CD8-positive, alpha-beta memory T cell (primary cell): ENCODE data around the gene MINPP1. TPM values are rescaled to one million over a fixed set of nuclear protein-coding genes. Genes with fewer than 3 reads are reported as not detected.
A peak's percentile ranks its signal among the peaks of the same experiment; 100 is the strongest.

ENCODE experiments used
- CTCF ChIA-PET: fragments of 350-600 bp; sonication (Branson Sonifier 250); formaldehyde crosslinking; loops from one replicate; lab custom pipeline; 2021; ENCODE audit warnings: antibody characterized with exemption; lab: Charles Lee
- POLR2A ChIA-PET: fragments of 350-600 bp; sonication (Branson Sonifier 250); formaldehyde crosslinking; loops from one replicate; lab custom pipeline; 2021; ENCODE audit warnings: antibody characterized with exemption; lab: Charles Lee
- DNase-seq, 5 donors: peaks; one replicate each; pipeline versions ENCODE4 v3.0.0 to v3.0.0-alpha.2; 2020 to 2022; ENCODE audit warnings: mixed read lengths in 1 of 5
- H3K27ac ChIP-seq: one replicate; pipeline ENCODE4 v1.7.0; 2013; ENCODE audit warnings: low read depth, mild to moderate bottlenecking, low read length, moderate library complexity
- H3K27me3 ChIP-seq: 2 replicates; pipeline ENCODE4 v1.7.0; 2013; ENCODE audit warnings: low read length, mild to moderate bottlenecking; ENCODE audit not compliant: insufficient read depth, poor library complexity, severe bottlenecking
- H3K36me3 ChIP-seq: 2 replicates; pipeline ENCODE4 v1.7.0; 2013; ENCODE audit warnings: mild to moderate bottlenecking, low read length, moderate library complexity; ENCODE audit not compliant: insufficient read depth
- H3K4me1 ChIP-seq: 2 replicates; pipeline ENCODE4 v1.7.0; 2013; ENCODE audit warnings: mild to moderate bottlenecking, low read length, moderate library complexity; ENCODE audit not compliant: insufficient read depth
- H3K4me3 ChIP-seq: 2 replicates; pipeline ENCODE4 v1.7.0; 2013; ENCODE audit warnings: mild to moderate bottlenecking, low read length
- H3K9me3 ChIP-seq: 2 replicates; pipeline ENCODE4 v1.7.0; 2013; ENCODE audit warnings: mild to moderate bottlenecking, low read length
- H3K27ac Mint-ChIP-seq, 8 donors: one replicate each; pipeline ENCODE4 v1.8.0; 2020 to 2021; ENCODE audit warnings: mixed read lengths in 8 of 8, mild to moderate bottlenecking in 6 of 8, inconsistent platforms in 3 of 8, moderate library complexity in 3 of 8
- H3K27me3 Mint-ChIP-seq, 2 donors: one replicate each; pipeline ENCODE4 v1.8.0; 2020 to 2021; ENCODE audit warnings: mixed read lengths in 2 of 2, mild to moderate bottlenecking in 1 of 2, moderate library complexity in 1 of 2
- H3K36me3 Mint-ChIP-seq, 3 donors: one replicate each; pipeline ENCODE4 v1.8.0; 2020 to 2021; ENCODE audit warnings: mixed read lengths in 3 of 3, inconsistent platforms in 1 of 3, mild to moderate bottlenecking in 1 of 3
- H3K4me1 Mint-ChIP-seq, 3 donors: one replicate each; pipeline ENCODE4 v1.8.0; 2020 to 2021; ENCODE audit warnings: mixed read lengths in 3 of 3, inconsistent platforms in 1 of 3, mild to moderate bottlenecking in 1 of 3
- H3K4me3 Mint-ChIP-seq, 7 donors: one replicate each; pipeline ENCODE4 v1.8.0; 2020 to 2021; ENCODE audit warnings: mixed read lengths in 7 of 7, mild to moderate bottlenecking in 6 of 7, moderate library complexity in 4 of 7, inconsistent platforms in 2 of 7
- H3K9me3 Mint-ChIP-seq, 5 donors: one replicate each; pipeline ENCODE4 v1.8.0; 2020 to 2022; ENCODE audit warnings: mixed read lengths in 5 of 5, mild to moderate bottlenecking in 3 of 5, moderate library complexity in 2 of 5, inconsistent platforms in 1 of 5
- polyA plus RNA-seq: library from polyadenylated mRNA; unstranded; fragments of 300-500 nt; fragmentation: Illumina TruSeq; gene quantifications from one replicate; pipeline ENCODE4 v1.2.3, GENCODE V29; 2021
- total RNA-seq, 2 experiments: library from RNA; stranded (reverse); gene quantifications; one replicate each; pipeline ENCODE4 v1.2.3, GENCODE V29; 2021

The MINPP1 gene
- total and polyA plus RNA-seq, 3 experiments from 2014 or later = 8.7 to 17.0 (median 16.2) TPM

DNA sequence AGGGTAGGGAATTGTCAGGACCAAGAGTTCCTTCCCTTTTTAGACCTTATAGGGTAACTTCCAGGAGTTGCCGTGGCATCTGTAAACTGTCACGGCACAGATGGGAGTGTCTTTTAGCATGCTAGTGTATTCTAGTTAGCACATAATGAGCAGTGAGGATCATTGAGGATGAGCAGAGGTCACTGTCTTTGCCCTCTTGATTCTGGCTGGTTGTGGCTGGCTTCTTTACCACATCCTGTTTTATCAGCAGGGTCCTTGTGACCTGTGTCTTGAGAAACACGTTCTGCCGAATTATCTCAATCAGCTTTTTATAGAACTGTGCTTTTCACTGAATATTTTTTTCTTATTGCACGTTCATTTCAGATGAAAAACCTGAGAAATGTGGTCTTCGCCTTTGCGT, 41.5 kb downstream of the MINPP1 start:
- Histone ChIP-seq H3K36me3 (no peaks in the 10 kb centered on the region), H3K9me3 (no peaks in the 10 kb centered on the region), H3K27me3 (no peaks in the 10 kb centered on the region), H3K4me3 (no peak overlapping the region), H3K27ac (no peak overlapping the region), H3K4me1 (peaks cover 8% of the 10 kb centered on the region)
- Mint-ChIP-seq H3K9me3 (peaks cover 11 to 19% (median 15%) of the 10 kb centered on the region in 5 donors), H3K27ac (peak overlapping the region in 3 of 8 donors; percentile 40 to 63 (median 50)), H3K4me3 (no peak overlapping the region), H3K27me3 (no peaks in the 10 kb centered on the region), H3K36me3 (peaks cover 24 to 44% (median 29%) of the 10 kb centered on the region in 3 donors), H3K4me1 (peaks cover 19 to 24% (median 20%) of the 10 kb centered on the region in 3 donors)
- CTCF ChIA-PET = no interaction called here
- POLR2A ChIA-PET = no interaction called here
- no peak for DNase-seq

DNA sequence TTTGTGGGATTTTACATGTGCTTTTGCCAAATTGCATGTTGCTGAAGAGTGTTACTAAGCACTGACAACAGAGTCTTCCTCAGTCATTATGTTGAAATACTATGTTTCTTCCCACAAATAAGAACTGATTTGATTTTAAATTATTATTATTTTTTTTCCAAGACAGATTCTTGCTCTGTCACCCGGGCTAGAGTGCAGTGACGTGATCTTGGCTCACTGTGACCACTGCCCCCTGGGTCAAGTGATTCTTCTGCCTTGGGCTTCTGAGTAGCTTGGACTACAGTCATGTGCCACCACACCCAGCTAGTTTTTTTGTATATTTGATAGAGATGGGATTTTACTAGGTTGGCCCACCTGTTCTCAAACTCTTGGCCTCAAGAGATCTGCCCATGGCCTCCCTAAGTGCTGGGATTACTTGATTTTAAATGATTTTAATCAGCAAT, 42.3 kb downstream of the MINPP1 start:
- Mint-ChIP-seq H3K9me3 (peaks cover 11 to 14% (median 13%) of the 10 kb centered on the region in 5 donors), H3K4me1 (peaks cover 19 to 24% (median 20%) of the 10 kb centered on the region in 3 donors), H3K27ac (no peak overlapping the region), H3K4me3 (no peak overlapping the region), H3K36me3 (peaks cover 16 to 38% (median 23%) of the 10 kb centered on the region in 3 donors), H3K27me3 (no peaks in the 10 kb centered on the region)
- Histone ChIP-seq H3K4me3 (no peak overlapping the region), H3K9me3 (no peaks in the 10 kb centered on the region), H3K4me1 (peaks cover 8% of the 10 kb centered on the region), H3K27me3 (no peaks in the 10 kb centered on the region), H3K36me3 (no peaks in the 10 kb centered on the region), H3K27ac (no peak overlapping the region)
- POLR2A ChIA-PET = no interaction called here
- CTCF ChIA-PET = no interaction called here
- DNase-seq = no peak

DNA sequence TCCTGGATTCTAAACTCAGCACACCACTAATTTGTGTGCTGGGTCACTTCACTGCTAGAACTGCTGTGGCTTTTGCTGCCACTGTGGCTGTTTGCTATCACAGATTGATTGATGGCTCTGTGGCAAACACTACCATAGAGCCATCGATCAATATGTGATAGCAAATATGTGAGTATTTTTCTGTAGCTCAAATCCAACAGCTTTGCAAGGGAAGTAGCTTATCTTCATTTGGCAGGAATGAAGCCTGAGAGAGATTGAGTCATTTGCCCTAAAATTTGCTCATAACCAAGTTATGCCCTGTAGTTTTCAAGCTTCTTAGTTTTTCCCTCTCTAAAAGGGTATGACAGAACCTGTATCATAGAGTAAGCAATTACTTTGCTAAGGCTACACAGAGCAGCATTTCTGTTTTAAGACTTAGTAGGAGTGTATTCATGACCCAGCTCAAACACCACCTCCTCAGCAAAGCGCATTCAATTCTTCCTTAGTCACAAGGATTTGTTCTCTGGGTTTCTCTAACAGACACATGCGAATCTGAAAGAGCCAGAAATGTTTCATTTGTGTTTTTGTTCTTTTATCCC, 43.1 kb downstream of the MINPP1 start:
- Histone ChIP-seq H3K4me3 (no peak overlapping the region), H3K4me1 (peaks cover 8% of the 10 kb centered on the region), H3K27ac (no peak overlapping the region), H3K9me3 (no peaks in the 10 kb centered on the region), H3K27me3 (no peaks in the 10 kb centered on the region), H3K36me3 (no peaks in the 10 kb centered on the region)
- H3K27me3 Mint-ChIP-seq = no peaks in the 10 kb centered on the region
- H3K9me3 Mint-ChIP-seq = peaks cover 5 to 9% (median 6%) of the 10 kb centered on the region in 5 donors
- H3K4me1 Mint-ChIP-seq = peaks cover 19 to 24% (median 20%) of the 10 kb centered on the region in 3 donors
- H3K4me3 Mint-ChIP-seq = no peak overlapping the region
- no peak for DNase-seq
- H3K36me3 Mint-ChIP-seq = peaks cover 13 to 38% (median 21%) of the 10 kb centered on the region in 3 donors
- ChIA-PET POLR2A (interaction anchor here (0.7 kb wide), 1 partner anchor 382 kb away, joined by 4 read pairs; no protein-coding TSS in a partner anchor), CTCF (interaction anchor here (0.6 kb wide), 1 partner anchor 609 kb away, joined by 3 read pairs; no protein-coding TSS in a partner anchor)
- no peak overlapping the region for H3K27ac Mint-ChIP-seq

DNA sequence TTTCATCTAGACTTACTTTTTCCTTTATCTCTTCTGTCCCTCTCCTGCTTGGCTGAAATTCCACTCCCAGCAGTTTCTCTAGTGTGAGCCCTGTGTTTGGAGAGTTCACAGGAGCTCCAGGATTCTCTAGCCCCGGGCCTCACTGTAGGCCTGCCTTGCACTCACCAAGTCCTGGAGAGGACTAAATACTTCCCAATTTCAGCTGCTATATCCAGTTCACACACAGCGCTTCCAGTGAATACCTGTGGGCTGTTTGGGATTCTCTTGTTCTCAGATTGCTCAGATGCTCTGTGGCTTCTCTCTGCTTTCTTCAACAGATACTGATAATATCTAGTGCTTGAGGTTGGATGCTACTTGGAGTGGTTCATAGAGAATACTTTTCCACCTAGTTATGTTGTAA, 46.0 kb downstream of the MINPP1 start:
- Histone ChIP-seq H3K9me3 (no peaks in the 10 kb centered on the region), H3K36me3 (no peaks in the 10 kb centered on the region), H3K4me1 (peaks cover 8% of the 10 kb centered on the region), H3K4me3 (no peak overlapping the region), H3K27me3 (no peaks in the 10 kb centered on the region), H3K27ac (no peak overlapping the region)
- Mint-ChIP-seq H3K27ac (peak overlapping the region in 1 of 8 donors; percentile 37), H3K4me3 (no peak overlapping the region), H3K9me3 (no peaks in the 10 kb centered on the region), H3K4me1 (peaks cover 14 to 20% (median 15%) of the 10 kb centered on the region in 3 donors), H3K36me3 (peaks cover 13 to 31% (median 21%) of the 10 kb centered on the region in 3 donors), H3K27me3 (no peaks in the 10 kb centered on the region)
- no peak for DNase-seq
- POLR2A ChIA-PET = no interaction called here
- CTCF ChIA-PET = no interaction called here

DNA sequence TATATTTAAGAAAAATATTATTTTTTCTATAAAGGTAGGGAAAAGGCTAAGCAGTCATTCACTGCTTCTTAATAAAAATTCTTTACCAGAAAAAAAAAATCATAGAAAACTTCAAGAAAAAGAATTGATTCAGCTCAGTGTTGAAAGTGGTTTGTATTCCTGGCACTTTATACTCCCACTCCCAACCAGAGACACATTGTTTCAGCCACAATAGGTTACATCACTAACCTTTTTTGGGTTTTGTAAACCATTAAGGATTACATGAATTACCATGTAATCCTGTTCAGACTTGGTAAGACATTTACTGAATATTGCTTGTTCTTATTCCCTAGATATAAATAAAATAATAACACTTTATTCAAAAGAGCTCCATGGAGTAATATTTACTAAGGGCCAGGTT, 46.6 kb downstream of the MINPP1 start:
- H3K4me1 ChIP-seq = peaks cover 2% of the 10 kb centered on the region
- no peaks in the 10 kb centered on the region for H3K9me3 ChIP-seq
- Mint-ChIP-seq H3K27me3 (no peaks in the 10 kb centered on the region), H3K4me1 (peaks cover 9 to 14% (median 9%) of the 10 kb centered on the region in 3 donors), H3K36me3 (peaks cover 13 to 29% (median 21%) of the 10 kb centered on the region in 3 donors), H3K4me3 (no peak overlapping the region), H3K9me3 (no peaks in the 10 kb centered on the region), H3K27ac (no peak overlapping the region)
- ChIA-PET POLR2A (no interaction called here), CTCF (no interaction called here)
- H3K27me3 ChIP-seq = no peaks in the 10 kb centered on the region
- no peak for DNase-seq
- H3K4me3 ChIP-seq = no peak overlapping the region
- H3K27ac ChIP-seq = no peak overlapping the region
- H3K36me3 ChIP-seq = no peaks in the 10 kb centered on the region

DNA sequence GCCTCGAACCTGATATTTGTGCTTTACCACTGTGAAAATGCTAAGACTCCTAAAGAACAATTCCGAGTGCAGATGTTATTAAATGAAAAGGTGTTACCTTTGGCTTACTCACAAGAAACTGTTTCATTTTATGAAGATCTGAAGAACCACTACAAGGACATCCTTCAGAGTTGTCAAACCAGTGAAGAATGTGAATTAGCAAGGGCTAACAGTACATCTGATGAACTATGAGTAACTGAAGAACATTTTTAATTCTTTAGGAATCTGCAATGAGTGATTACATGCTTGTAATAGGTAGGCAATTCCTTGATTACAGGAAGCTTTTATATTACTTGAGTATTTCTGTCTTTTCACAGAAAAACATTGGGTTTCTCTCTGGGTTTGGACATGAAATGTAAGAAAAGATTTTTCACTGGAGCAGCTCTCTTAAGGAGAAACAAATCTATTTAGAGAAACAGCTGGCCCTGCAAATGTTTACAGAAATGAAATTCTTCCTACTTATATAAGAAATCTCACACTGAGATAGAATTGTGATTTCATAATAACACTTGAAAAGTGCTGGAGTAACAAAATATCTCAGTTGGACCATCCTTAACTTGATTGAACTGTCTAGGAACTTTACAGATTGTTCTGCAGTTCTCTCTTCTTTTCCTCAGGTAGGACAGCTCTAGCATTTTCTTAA, 47.7 kb downstream of the MINPP1 start:
- CTCF ChIA-PET = no interaction called here

DNA sequence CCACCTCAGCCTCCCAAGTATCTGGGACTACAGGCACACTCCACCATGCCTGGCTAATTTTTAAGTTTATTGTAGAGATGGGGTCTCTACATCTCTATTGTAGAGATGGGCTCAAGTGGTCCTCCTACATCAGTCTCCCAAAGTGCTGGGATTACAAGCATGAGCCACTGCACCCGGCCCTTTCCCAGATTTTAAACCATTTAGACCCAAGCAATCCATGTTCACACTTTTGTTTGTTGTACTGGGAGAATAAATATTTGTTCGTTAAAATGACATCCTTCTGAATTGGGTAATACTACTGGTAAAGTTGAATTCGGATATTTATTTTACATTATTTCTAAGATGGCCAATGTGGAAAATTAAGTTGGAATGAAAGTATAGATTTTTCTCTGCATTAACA, 52.7 kb downstream of the MINPP1 start:
- Histone ChIP-seq H3K4me1 (no peaks in the 10 kb centered on the region), H3K36me3 (no peaks in the 10 kb centered on the region), H3K4me3 (no peak overlapping the region), H3K9me3 (no peaks in the 10 kb centered on the region), H3K27ac (no peak overlapping the region), H3K27me3 (no peaks in the 10 kb centered on the region)
- ChIA-PET CTCF (no interaction called here), POLR2A (no interaction called here)
- Mint-ChIP-seq H3K9me3 (peaks cover 0 to 3% (median 0%) of the 10 kb centered on the region in 5 donors), H3K36me3 (peaks cover 13 to 19% (median 13%) of the 10 kb centered on the region in 3 donors), H3K4me3 (no peak overlapping the region), H3K27me3 (peaks cover 0 to 1% of the 10 kb centered on the region in 2 donors), H3K27ac (no peak overlapping the region), H3K4me1 (no peaks in the 10 kb centered on the region)
- no peak for DNase-seq

More for the DNA sequence above, 47.7 kb downstream of the MINPP1 start:
- peak overlapping the region in 2 of 8 donors; percentile 3 to 70 for H3K27ac Mint-ChIP-seq
- Histone ChIP-seq H3K27me3 (no peaks in the 10 kb centered on the region), H3K4me3 (no peak overlapping the region), H3K27ac (no peak overlapping the region), H3K9me3 (no peaks in the 10 kb centered on the region), H3K4me1 (no peaks in the 10 kb centered on the region), H3K36me3 (no peaks in the 10 kb centered on the region)
- peaks cover 14 to 25% (median 21%) of the 10 kb centered on the region in 3 donors for H3K36me3 Mint-ChIP-seq
- POLR2A ChIA-PET = no interaction called here
- no peak overlapping the region for H3K4me3 Mint-ChIP-seq
- H3K27me3 Mint-ChIP-seq = no peaks in the 10 kb centered on the region
- no peaks in the 10 kb centered on the region for H3K9me3 Mint-ChIP-seq
- no peak for DNase-seq
- H3K4me1 Mint-ChIP-seq = peaks cover 5 to 11% (median 5%) of the 10 kb centered on the region in 3 donors

DNA sequence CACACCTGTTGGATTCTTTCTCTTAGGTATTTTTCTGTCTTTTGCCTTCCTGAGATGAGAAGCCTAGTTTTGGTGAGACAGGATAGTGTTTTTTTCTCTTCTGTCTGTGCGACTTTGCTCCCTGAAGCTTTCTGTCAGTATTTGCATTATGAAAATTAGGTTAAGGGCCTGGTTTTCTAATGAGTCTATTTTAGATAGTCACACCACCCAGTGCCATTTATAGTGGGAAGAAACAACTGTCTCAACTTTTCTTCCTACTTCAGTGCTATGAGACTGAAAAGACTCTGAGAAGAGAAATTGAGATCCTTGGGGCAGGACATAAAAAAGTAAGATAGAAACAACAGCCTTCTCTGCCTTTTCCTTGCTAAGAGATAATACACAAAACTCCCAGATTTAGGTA, 53.6 kb downstream of the MINPP1 start:
- no peaks in the 10 kb centered on the region for H3K27me3 ChIP-seq
- no peak overlapping the region for H3K4me3 ChIP-seq
- Mint-ChIP-seq H3K27ac (no peak overlapping the region), H3K9me3 (peaks cover 0 to 11% (median 6%) of the 10 kb centered on the region in 5 donors), H3K4me1 (no peaks in the 10 kb centered on the region), H3K27me3 (peaks cover 0 to 6% of the 10 kb centered on the region in 2 donors), H3K4me3 (no peak overlapping the region), H3K36me3 (peaks cover 5 to 17% (median 7%) of the 10 kb centered on the region in 3 donors)
- POLR2A ChIA-PET = no interaction called here
- H3K36me3 ChIP-seq = no peaks in the 10 kb centered on the region
- no peaks in the 10 kb centered on the region for H3K4me1 ChIP-seq
- CTCF ChIA-PET = no interaction called here
- DNase-seq = no peak
- no peaks in the 10 kb centered on the region for H3K9me3 ChIP-seq
- no peak overlapping the region for H3K27ac ChIP-seq
